Measurements from ENCODE around the gene RBM38.

DNA sequence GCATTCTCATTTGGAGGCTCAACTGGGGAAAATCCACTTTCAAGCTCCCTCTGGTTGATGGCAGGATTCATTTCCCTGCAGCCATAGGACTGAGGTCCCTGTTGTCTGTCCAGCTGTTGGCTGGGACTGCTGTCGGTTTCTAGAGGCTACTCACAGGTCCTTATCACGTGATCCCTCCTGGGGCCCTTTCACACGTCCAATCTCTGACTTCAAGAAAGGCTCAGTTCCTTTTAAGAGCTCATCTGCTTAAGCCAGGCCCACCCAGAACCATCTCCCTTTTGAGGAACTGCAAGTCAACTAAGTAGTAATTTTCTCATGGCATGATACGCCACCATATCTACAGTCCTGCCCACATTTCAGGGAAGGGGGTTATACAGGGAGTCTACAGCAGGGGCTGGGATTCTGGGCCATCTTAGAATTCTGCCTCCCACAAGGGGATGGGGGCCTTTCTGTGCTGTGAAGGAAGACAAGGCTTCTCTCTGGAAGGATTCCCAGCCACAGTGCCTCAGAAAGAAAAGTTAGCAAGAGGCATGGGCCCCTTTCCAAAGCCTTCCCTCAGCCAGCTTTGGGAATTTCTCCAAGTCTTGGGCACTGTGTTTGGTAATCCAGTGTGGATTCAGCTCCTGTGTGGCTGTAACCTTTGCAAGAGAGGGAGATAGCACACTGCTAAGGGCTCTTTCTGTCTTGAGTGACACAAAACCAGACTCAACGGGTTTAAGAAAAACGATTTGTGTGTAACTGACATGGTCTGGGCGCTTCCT, 67.4 kb downstream of the RBM38 start:
- TF ChIP-seq SRF (IDR thresholded peaks at IDR 0.05; ENCODE audit: low read depth in 2 of 2, low read length in 2 of 2) (no peak), CTCF (IDR thresholded peaks at IDR 0.05 in 2 of 3, conservative IDR thresholded peaks at IDR 0.05 in 1 of 3; ENCODE audit: control insufficient read depth in 2 of 3, extremely low read depth in 1 of 3, insufficient read depth in 1 of 3, low read depth in 3 of 3, low read length in 3 of 3) (no peak), EP300 (IDR thresholded peaks at IDR 0.05; ENCODE audit: borderline replicate concordance in 1 of 2, control insufficient read depth in 1 of 2, low read depth in 2 of 2, low read length in 2 of 2) (no peak), SMC3 (IDR thresholded peaks at IDR 0.05; ENCODE audit: borderline replicate concordance, low read length) (no peak), HDAC2 (IDR thresholded peaks at IDR 0.05) (no peak), KDM1A (IDR thresholded peaks at IDR 0.05; ENCODE audit: borderline replicate concordance) (no peak), CHD4 (IDR thresholded peaks at IDR 0.05) (no peak), RCOR1 (conservative IDR thresholded peaks at IDR 0.05; ENCODE audit: low read depth, low read length) (no peak), NFIC (IDR thresholded peaks at IDR 0.05; ENCODE audit: low read depth, low read length) (no peak), YY1 (IDR thresholded peaks at IDR 0.05; ENCODE audit: low read depth, low read length) (no peak)
- TF ChIP-seq, protein P1, sequence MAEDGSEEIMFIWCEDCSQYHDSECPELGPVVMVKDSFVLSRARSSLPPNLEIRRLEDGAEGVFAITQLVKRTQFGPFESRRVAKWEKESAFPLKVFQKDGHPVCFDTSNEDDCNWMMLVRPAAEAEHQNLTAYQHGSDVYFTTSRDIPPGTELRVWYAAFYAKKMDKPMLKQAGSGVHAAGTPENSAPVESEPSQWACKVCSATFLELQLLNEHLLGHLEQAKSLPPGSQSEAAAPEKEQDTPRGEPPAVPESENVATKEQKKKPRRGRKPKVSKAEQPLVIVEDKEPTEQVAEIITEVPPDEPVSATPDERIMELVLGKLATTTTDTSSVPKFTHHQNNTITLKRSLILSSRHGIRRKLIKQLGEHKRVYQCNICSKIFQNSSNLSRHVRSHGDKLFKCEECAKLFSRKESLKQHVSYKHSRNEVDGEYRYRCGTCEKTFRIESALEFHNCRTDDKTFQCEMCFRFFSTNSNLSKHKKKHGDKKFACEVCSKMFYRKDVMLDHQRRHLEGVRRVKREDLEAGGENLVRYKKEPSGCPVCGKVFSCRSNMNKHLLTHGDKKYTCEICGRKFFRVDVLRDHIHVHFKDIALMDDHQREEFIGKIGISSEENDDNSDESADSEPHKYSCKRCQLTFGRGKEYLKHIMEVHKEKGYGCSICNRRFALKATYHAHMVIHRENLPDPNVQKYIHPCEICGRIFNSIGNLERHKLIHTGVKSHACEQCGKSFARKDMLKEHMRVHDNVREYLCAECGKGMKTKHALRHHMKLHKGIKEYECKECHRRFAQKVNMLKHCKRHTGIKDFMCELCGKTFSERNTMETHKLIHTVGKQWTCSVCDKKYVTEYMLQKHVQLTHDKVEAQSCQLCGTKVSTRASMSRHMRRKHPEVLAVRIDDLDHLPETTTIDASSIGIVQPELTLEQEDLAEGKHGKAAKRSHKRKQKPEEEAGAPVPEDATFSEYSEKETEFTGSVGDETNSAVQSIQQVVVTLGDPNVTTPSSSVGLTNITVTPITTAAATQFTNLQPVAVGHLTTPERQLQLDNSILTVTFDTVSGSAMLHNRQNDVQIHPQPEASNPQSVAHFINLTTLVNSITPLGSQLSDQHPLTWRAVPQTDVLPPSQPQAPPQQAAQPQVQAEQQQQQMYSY (CRISPR knock-in tag; IDR thresholded peaks at IDR 0.05): no peak

All from GM12878 (cell line).